Brain microvascular endothelial cell (primary cell): ENCODE results near the gene CLDN20.

Experiments used
- DNase-seq: peaks from one replicate; pipeline ENCODE4 v3.0.0-alpha.2; 2020
- H3K27ac ChIP-seq: fragments of 250-450 bp; sonication (Bioruptor Pico); 2 replicates; pipeline ENCODE4 v1.5.1; 2020; ENCODE audit warnings: mild to moderate bottlenecking, moderate library complexity
- H3K27me3 ChIP-seq: fragments of 250-450 bp; sonication (Bioruptor Pico); replicated peaks from 2 replicates; pipeline ENCODE4 v1.5.1; 2020; ENCODE audit warnings: mild to moderate bottlenecking
- H3K36me3 ChIP-seq: fragments of 250-450 bp; sonication (Bioruptor Pico); replicated peaks from 2 replicates; pipeline ENCODE4 v1.5.1; 2020; ENCODE audit warnings: mild to moderate bottlenecking
- H3K4me3 ChIP-seq: 2 replicates; pipeline ENCODE4 v1.5.1; 2011; ENCODE audit warnings: low read depth, mild to moderate bottlenecking, control low read depth, low read length, moderate library complexity
- CTCF ChIP-seq: IDR thresholded peaks from 2 replicates; pipeline ENCODE4 v1.5.1; 2011; ENCODE audit warnings: low read depth, mild to moderate bottlenecking, moderate library complexity, low read length, control low read depth, inconsistent platforms; ENCODE audit errors: missing control alignments
- in situ Hi-C: cut with HindIII; loops from 2 replicates; pipeline ENCODE4 v1.10.0; 2017; ENCODE audit warnings: low sequenced_read_pairs, low pct_ligation_motif_present

The CLDN20 gene

GRCh38 chr6:155246825-155247224 is 17.0 kb upstream of the CLDN20 start:
- no peak overlapping the region for H3K4me3 ChIP-seq
- no peak for TF ChIP-seq CTCF
- no peaks in the 10 kb centered on the region for H3K27me3 ChIP-seq
- peak overlapping the region; percentile 94 for H3K27ac ChIP-seq
- no peaks in the 10 kb centered on the region for H3K36me3 ChIP-seq
- DNase-seq = no peak
- in situ Hi-C loops = no loop called here

- Histone ChIP-seq H3K27ac (peak overlapping the region; percentile 94), H3K4me3 (no peak overlapping the region), H3K36me3 (peaks cover 1% of the 10 kb centered on the region), H3K27me3 (no peaks in the 10 kb centered on the region)
- no peak for TF ChIP-seq CTCF
- in situ Hi-C loops = no loop called here
- peak; percentile 91 for DNase-seq
Measured at GRCh38 chr6:155247618-155248007, 16.2 kb upstream of the CLDN20 start.

GRCh38 chr6:155248008-155249001 is 15.5 kb upstream of the CLDN20 start:
- peak overlapping the region; percentile 94 for H3K27ac ChIP-seq
- no peak overlapping the region for H3K4me3 ChIP-seq
- H3K36me3 ChIP-seq = peaks cover 5% of the 10 kb centered on the region
- peak; percentile 87 for TF ChIP-seq CTCF
- in situ Hi-C loops = no loop called here
- no peaks in the 10 kb centered on the region for H3K27me3 ChIP-seq
- peak; percentile 90 for DNase-seq

- no peak for DNase-seq
- no peak overlapping the region for H3K4me3 ChIP-seq
- in situ Hi-C loops = loop anchor here (25.0 kb wide), 1 partner anchor 314 kb away; no protein-coding TSS in a partner anchor
Measured at GRCh38 chr6:155250701-155251381, 13.0 kb upstream of the CLDN20 start.

GRCh38 chr6:155252581-155252980 is 11.2 kb upstream of the CLDN20 start:
- Histone ChIP-seq H3K36me3 (peaks cover 29% of the 10 kb centered on the region), H3K4me3 (no peak overlapping the region), H3K27me3 (no peaks in the 10 kb centered on the region), H3K27ac (no peak overlapping the region)
- no peak for DNase-seq
- in situ Hi-C loops = loop anchor here (25.0 kb wide), 1 partner anchor 315 kb away; no protein-coding TSS in a partner anchor
- no peak for TF ChIP-seq CTCF

More at GRCh38 chr6:155250701-155251381, 13.0 kb upstream of the CLDN20 start:
- Histone ChIP-seq H3K27ac (no peak overlapping the region), H3K27me3 (no peaks in the 10 kb centered on the region), H3K36me3 (peaks cover 22% of the 10 kb centered on the region)
- TF ChIP-seq CTCF = no peak
